WTC11 (cell line): ENCODE results near the gene REN. TPM values are rescaled to one million over a fixed set of nuclear protein-coding genes. Genes with fewer than 3 reads are reported as not detected.

Source experiments
- ATAC-seq: fragments of 200-7000 bp; cut with Tn5 transposase; 2 replicates; pipeline ENCODE4 v1.10.0; 2021; ENCODE audit warnings: mild to moderate bottlenecking, moderate library complexity
- CTCF ChIA-PET: fragments of 300-600 bp; sonication (Branson Sonifier 250); formaldehyde crosslinking; loops from one replicate; lab custom pipeline; 2021; ENCODE audit warnings: antibody characterized with exemption; lab: Charles Lee
- POLR2A ChIA-PET: fragments of 350-600 bp; sonication (Branson Sonifier 250); formaldehyde crosslinking; loops from one replicate; lab custom pipeline; 2021; ENCODE audit warnings: antibody characterized with exemption; lab: Charles Lee
- DNase-seq: peaks from one replicate; pipeline ENCODE4 v3.0.0; 2021; ENCODE audit warnings: low spot score
- H3K27ac Mint-ChIP-seq: 2 replicates; pipeline ENCODE4 v1.8.0; 2021; ENCODE audit warnings: mixed read lengths
- H3K27me3 Mint-ChIP-seq: 2 replicates; pipeline ENCODE4 v1.8.0; 2021; ENCODE audit warnings: low read depth, mild to moderate bottlenecking, moderate library complexity, mixed read lengths
- H3K36me3 Mint-ChIP-seq: 2 replicates; pipeline ENCODE4 v1.8.0; 2021; ENCODE audit warnings: mixed read lengths
- H3K4me1 Mint-ChIP-seq: 2 replicates; pipeline ENCODE4 v1.8.0; 2022; ENCODE audit warnings: mixed read lengths
- H3K4me3 Mint-ChIP-seq: 2 replicates; pipeline ENCODE4 v1.8.0; 2021; ENCODE audit warnings: mild to moderate bottlenecking, moderate library complexity, mixed read lengths
- H3K9me3 Mint-ChIP-seq: 2 replicates; pipeline ENCODE4 v1.8.0; 2021; ENCODE audit warnings: mixed read lengths
- ATF6 ChIP-seq: sonication (generic); formaldehyde crosslinking; IDR thresholded peaks from 2 replicates; pipeline ENCODE4 v1.8.1; 2023; ENCODE audit warnings: mild to moderate bottlenecking, missing genetic modification reagents
- CREB1 ChIP-seq: sonication (generic); formaldehyde crosslinking; IDR thresholded peaks from 2 replicates; pipeline ENCODE4 v1.8.0; 2023; ENCODE audit warnings: mild to moderate bottlenecking, missing genetic modification reagents
- CREM ChIP-seq: sonication (generic); formaldehyde crosslinking; IDR thresholded peaks from 2 replicates; pipeline ENCODE4 v1.8.1; 2022; ENCODE audit warnings: mild to moderate bottlenecking, missing genetic modification reagents, moderate library complexity
- HMGA2 ChIP-seq: fragments of 250-450 bp; sonication (Bioruptor Pico); IDR thresholded peaks from 2 replicates; pipeline ENCODE4 v1.4.0; 2021; ENCODE audit warnings: mild to moderate bottlenecking, moderate library complexity
- HMGXB4 ChIP-seq: sonication (generic); formaldehyde crosslinking; IDR thresholded peaks from 2 replicates; pipeline ENCODE4 v1.8.1; 2023; ENCODE audit warnings: mild to moderate bottlenecking, moderate library complexity, missing genetic modification reagents
- IRF2 ChIP-seq: sonication (generic); formaldehyde crosslinking; IDR thresholded peaks from 2 replicates; pipeline ENCODE4 v1.8.0; 2022; ENCODE audit warnings: low read depth, missing genetic modification reagents, borderline replicate concordance
- KAT7 ChIP-seq: sonication (generic); formaldehyde crosslinking; IDR thresholded peaks from 2 replicates; pipeline ENCODE4 v1.8.1; 2023; ENCODE audit warnings: missing genetic modification reagents, mild to moderate bottlenecking, borderline replicate concordance
- MLX ChIP-seq: sonication (generic); formaldehyde crosslinking; IDR thresholded peaks from 2 replicates; pipeline ENCODE4 v1.8.1; 2023; ENCODE audit warnings: mild to moderate bottlenecking, missing genetic modification reagents, moderate library complexity
- MXD4 ChIP-seq: fragments of 250-450 bp; sonication (Bioruptor Pico); IDR thresholded peaks from 2 replicates; pipeline ENCODE4 v1.8.0; 2021; ENCODE audit warnings: mild to moderate bottlenecking, moderate library complexity, borderline replicate concordance
- NFATC4 ChIP-seq: fragments of 250-450 bp; sonication (Bioruptor Pico); IDR thresholded peaks from 2 replicates; pipeline ENCODE4 v1.9.0; 2021; ENCODE audit warnings: mild to moderate bottlenecking
- NR3C1 ChIP-seq: sonication (generic); formaldehyde crosslinking; conservative IDR thresholded peaks from 2 replicates; pipeline ENCODE4 v1.8.1; 2023; ENCODE audit warnings: low read depth, mild to moderate bottlenecking, missing genetic modification reagents
- STAT6 ChIP-seq: sonication (generic); formaldehyde crosslinking; conservative IDR thresholded peaks from 2 replicates; pipeline ENCODE4 v1.8.1; 2023; ENCODE audit warnings: mild to moderate bottlenecking, low read depth, missing genetic modification reagents, moderate library complexity
- TCF7 ChIP-seq: sonication (generic); formaldehyde crosslinking; IDR thresholded peaks from 2 replicates; pipeline ENCODE4 v1.8.0; 2022; ENCODE audit warnings: mild to moderate bottlenecking, low read depth, missing genetic modification reagents, moderate library complexity
- ZNF219 ChIP-seq: sonication (generic); formaldehyde crosslinking; IDR thresholded peaks from 2 replicates; pipeline ENCODE4 v1.8.0; 2023; ENCODE audit warnings: missing genetic modification reagents, mild to moderate bottlenecking, borderline replicate concordance
- ZNF232 ChIP-seq: sonication (generic); formaldehyde crosslinking; IDR thresholded peaks from 2 replicates; pipeline ENCODE4 v1.8.0; 2022; ENCODE audit warnings: mild to moderate bottlenecking, missing genetic modification reagents
- ZNF396 ChIP-seq: fragments of 250-450 bp; sonication (Bioruptor Pico); IDR thresholded peaks from 2 replicates; pipeline ENCODE4 v1.8.0; 2021; ENCODE audit warnings: mild to moderate bottlenecking, moderate library complexity, borderline replicate concordance
- ZNF416 ChIP-seq: fragments of 250-450 bp; sonication (Bioruptor Pico); IDR thresholded peaks from 2 replicates; pipeline ENCODE4 v1.9.0; 2021; ENCODE audit warnings: mild to moderate bottlenecking, inconsistent platforms
- ZNF671 ChIP-seq: fragments of 250-450 bp; sonication (Bioruptor Pico); IDR thresholded peaks from 2 replicates; pipeline ENCODE4 v1.8.0; 2021; ENCODE audit warnings: mild to moderate bottlenecking
- total RNA-seq: library from RNA; stranded (reverse); gene quantifications from 3 replicates; pipeline ENCODE4 v1.2.3, GENCODE V29; 2021

Gene REN
- total RNA-seq, 1 experiment from 2014 or later: not detected

- no peak for TF ChIP-seq ATF6 (CRISPR knock-in tag)
These were observed 39.3 kb upstream of the REN start (continued) for GRCh38 chr1:204205486-204205885.

GRCh38 chr1:204204944-204205343, 38.8 kb upstream of the REN start:
- no peaks in the 10 kb centered on the region for H3K9me3 Mint-ChIP-seq
- ChIA-PET POLR2A (no interaction called here), CTCF (interaction anchor here (0.8 to 6.0 kb wide), 8 partner anchors 9 to 194 kb away, joined by 4 to 159 read pairs (median 7); partner anchors contain the start of genes GOLT1A, PLEKHA6 and REN)
- TF ChIP-seq NFATC4 (CRISPR knock-in tag) (no peak), HMGA2 (no peak), STAT6 (CRISPR knock-in tag) (no peak), TCF7 (CRISPR knock-in tag) (no peak), ZNF219 (CRISPR knock-in tag) (no peak), ZNF416 (CRISPR knock-in tag) (no peak), ZNF396 (no peak), CREB1 (CRISPR knock-in tag) (no peak), IRF2 (CRISPR knock-in tag) (no peak), KAT7 (CRISPR knock-in tag) (no peak), CREM (CRISPR knock-in tag) (no peak), ZNF671 (CRISPR knock-in tag) (no peak), MLX (CRISPR knock-in tag) (no peak), ATF6 (CRISPR knock-in tag) (no peak), ZNF232 (CRISPR knock-in tag) (no peak), HMGXB4 (CRISPR knock-in tag) (no peak), MXD4 (CRISPR knock-in tag) (no peak), NR3C1 (CRISPR knock-in tag) (no peak)
- DNase-seq (no peak), ATAC-seq (no peak)
- H3K4me1 Mint-ChIP-seq: no peaks in the 10 kb centered on the region
- H3K4me3 Mint-ChIP-seq: no peak overlapping the region
- H3K27ac Mint-ChIP-seq: no peak overlapping the region
- no peaks in the 10 kb centered on the region for H3K36me3 Mint-ChIP-seq
- no peaks in the 10 kb centered on the region; the same call in 1 of the 2 replicates for H3K27me3 Mint-ChIP-seq
